Liver (tissue), 9 donors: ENCODE results near the gene PEMT. TPM values are rescaled to one million over a fixed set of nuclear protein-coding genes. Genes with fewer than 3 reads are reported as not detected.

ENCODE experiments used
- DNase-seq: peaks from one replicate; pipeline ENCODE4 v3.0.0-alpha.2; 2017; ENCODE audit warnings: low spot score
- H3K27ac ChIP-seq, 2 donors: one replicate each; pipeline ENCODE4 v1.7.0; 2013; ENCODE audit warnings: inconsistent platforms in 2 of 2, low read length in 2 of 2, control low read depth in 1 of 2, low read depth in 1 of 2, mild to moderate bottlenecking in 1 of 2
- H3K27me3 ChIP-seq, 4 donors: one replicate each; pipeline versions ENCODE4 v1.6.1 to v1.7.0; 2013; ENCODE audit warnings: low read length in 3 of 4, inconsistent platforms in 1 of 4, mild to moderate bottlenecking in 1 of 4, moderate library complexity in 1 of 4; ENCODE audit not compliant: control insufficient read depth in 4 of 4, insufficient read depth in 4 of 4
- H3K36me3 ChIP-seq, 4 donors: one replicate each; pipeline versions ENCODE4 v1.6.1 to v1.7.0; 2013; ENCODE audit warnings: low read length in 3 of 4, mild to moderate bottlenecking in 3 of 4, low read depth in 1 of 4, moderate library complexity in 1 of 4; ENCODE audit not compliant: control insufficient read depth in 4 of 4, insufficient read depth in 3 of 4
- H3K4me1 ChIP-seq, 4 donors: one replicate each; pipeline versions ENCODE4 v1.6.1 to v1.7.0; 2013; ENCODE audit warnings: low read length in 3 of 4, mild to moderate bottlenecking in 3 of 4, moderate library complexity in 1 of 4; ENCODE audit not compliant: control insufficient read depth in 4 of 4, insufficient read depth in 4 of 4
- H3K4me3 ChIP-seq, 3 donors: one replicate each; pipeline versions ENCODE4 v1.6.1 to v1.7.0; 2013; ENCODE audit warnings: low read length in 3 of 3, control low read depth in 1 of 3, low read depth in 1 of 3, mild to moderate bottlenecking in 1 of 3
- H3K9ac ChIP-seq, 2 donors: one replicate each; pipeline ENCODE4 v1.7.0; 2013; ENCODE audit warnings: low read length in 2 of 2, mild to moderate bottlenecking in 2 of 2, moderate library complexity in 2 of 2, control low read depth in 1 of 2, low read depth in 1 of 2
- H3K9me3 ChIP-seq, 4 donors: one replicate each; pipeline versions ENCODE4 v1.6.1 to v1.7.0; 2013; ENCODE audit warnings: low read length in 3 of 4; ENCODE audit not compliant: control insufficient read depth in 4 of 4
- CTCF ChIP-seq: fragments of 150-350 bp; IDR thresholded peaks from 2 replicates; pipeline ENCODE4 v1.5.1; 2017; ENCODE audit warnings: improper control_type of control experiment, low read depth, low read length; ENCODE audit not compliant: missing input control
- GABPA ChIP-seq, 2 donors: IDR thresholded peaks in 1 of 2; conservative IDR thresholded peaks in 1 of 2; 2 replicates each; pipeline ENCODE4 v1.6.1; 2016; ENCODE audit warnings: antibody characterized with exemption in 2 of 2, mild to moderate bottlenecking in 1 of 2, moderate library complexity in 1 of 2
- HNF4A ChIP-seq, 2 donors: conservative IDR thresholded peaks; 2 replicates each; pipeline ENCODE4 v1.6.1; 2016; ENCODE audit warnings: antibody characterized with exemption in 2 of 2, mild to moderate bottlenecking in 2 of 2
- NR2F2 ChIP-seq: IDR thresholded peaks from 2 replicates; pipeline ENCODE4 v1.6.1; 2016; ENCODE audit warnings: antibody characterized with exemption
- RAD21 ChIP-seq, 2 donors: IDR thresholded peaks; 2 replicates each; pipeline ENCODE4 v1.6.1; 2016; ENCODE audit warnings: antibody characterized with exemption in 2 of 2, mild to moderate bottlenecking in 2 of 2
- TAF1 ChIP-seq: conservative IDR thresholded peaks from 2 replicates; pipeline ENCODE4 v1.6.1; 2016; ENCODE audit warnings: antibody characterized with exemption, mild to moderate bottlenecking
- WGBS: extraction: QIAGEN DNeasy Blood & Tissue Kit; methylation state at CpG from one replicate; pipeline ENCODE4 v1.1.7; 2013; 5-methylcytosine and 5-hydroxymethylcytosine counted together
- polyA plus RNA-seq, 2 donors: library from polyadenylated mRNA; stranded (reverse) in 1 of 2; unstranded in 1 of 2; fragments of 200-250 nt in 1 of 2; fragments of >200 nt in 1 of 2; fragmentation: Nextera tagmentation in 1 of 2; extraction: Ambion mirVana in 1 of 2; gene quantifications; one replicate each; pipeline versions ENCODE4 v1.2.1 to v1.2.3, GENCODE V29; 2013 to 2015
- total RNA-seq, 2 donors: library from RNA; depleted of rRNA; stranded (reverse); fragments of >200 nt; gene quantifications; one replicate each; pipeline ENCODE4 v1.2.3, GENCODE V29; 2014
- TF ChIP-seq, protein P1 (sequence below): IDR thresholded peaks from 2 replicates; pipeline ENCODE4 v1.6.1; 2016; ENCODE audit warnings: antibody characterized with exemption
- TF ChIP-seq, protein P2 (sequence below): IDR thresholded peaks from 2 replicates; pipeline ENCODE4 v1.6.1; 2016; ENCODE audit warnings: antibody characterized with exemption
- TF ChIP-seq, protein P3 (sequence below): IDR thresholded peaks from 2 replicates; pipeline ENCODE4 v1.6.1; 2016; ENCODE audit warnings: antibody characterized with exemption, mild to moderate bottlenecking
- donor health status: healthy.
- donor health status: healthy.
- donor health status: healthy.
- donor health status: healthy.
- donor health status: healthy.

PEMT gene
- total and polyA plus RNA-seq, 4 donors = 64.6 to 211 (median 184) TPM

GRCh38 chr17:17603178-17603894, 11.8 kb upstream of the PEMT start:
- Histone ChIP-seq H3K27ac (no peak overlapping the region), H3K4me1 (peaks cover 0 to 14% (median 8%) of the 10 kb centered on the region in 4 donors), H3K27me3 (no peaks in the 10 kb centered on the region), H3K9ac (no peak overlapping the region), H3K36me3 (no peaks in the 10 kb centered on the region), H3K9me3 (no peaks in the 10 kb centered on the region), H3K4me3 (no peak overlapping the region)
- WGBS = 90% methylated on average over 15 of the region's 15 CpGs
- TF ChIP-seq NR2F2 (no peak), CTCF (no peak), GABPA (IDR thresholded peaks at IDR 0.05 in 1 of 2, conservative IDR thresholded peaks at IDR 0.05 in 1 of 2) (no peak), RAD21 (IDR thresholded peaks at IDR 0.05) (no peak)
- TF ChIP-seq, protein P1, sequence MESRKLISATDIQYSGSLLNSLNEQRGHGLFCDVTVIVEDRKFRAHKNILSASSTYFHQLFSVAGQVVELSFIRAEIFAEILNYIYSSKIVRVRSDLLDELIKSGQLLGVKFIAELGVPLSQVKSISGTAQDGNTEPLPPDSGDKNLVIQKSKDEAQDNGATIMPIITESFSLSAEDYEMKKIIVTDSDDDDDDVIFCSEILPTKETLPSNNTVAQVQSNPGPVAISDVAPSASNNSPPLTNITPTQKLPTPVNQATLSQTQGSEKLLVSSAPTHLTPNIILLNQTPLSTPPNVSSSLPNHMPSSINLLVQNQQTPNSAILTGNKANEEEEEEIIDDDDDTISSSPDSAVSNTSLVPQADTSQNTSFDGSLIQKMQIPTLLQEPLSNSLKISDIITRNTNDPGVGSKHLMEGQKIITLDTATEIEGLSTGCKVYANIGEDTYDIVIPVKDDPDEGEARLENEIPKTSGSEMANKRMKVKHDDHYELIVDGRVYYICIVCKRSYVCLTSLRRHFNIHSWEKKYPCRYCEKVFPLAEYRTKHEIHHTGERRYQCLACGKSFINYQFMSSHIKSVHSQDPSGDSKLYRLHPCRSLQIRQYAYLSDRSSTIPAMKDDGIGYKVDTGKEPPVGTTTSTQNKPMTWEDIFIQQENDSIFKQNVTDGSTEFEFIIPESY = no peak
- TF ChIP-seq, protein P2, sequence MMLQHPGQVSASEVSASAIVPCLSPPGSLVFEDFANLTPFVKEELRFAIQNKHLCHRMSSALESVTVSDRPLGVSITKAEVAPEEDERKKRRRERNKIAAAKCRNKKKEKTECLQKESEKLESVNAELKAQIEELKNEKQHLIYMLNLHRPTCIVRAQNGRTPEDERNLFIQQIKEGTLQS = no peak
- TF ChIP-seq, protein P3, sequence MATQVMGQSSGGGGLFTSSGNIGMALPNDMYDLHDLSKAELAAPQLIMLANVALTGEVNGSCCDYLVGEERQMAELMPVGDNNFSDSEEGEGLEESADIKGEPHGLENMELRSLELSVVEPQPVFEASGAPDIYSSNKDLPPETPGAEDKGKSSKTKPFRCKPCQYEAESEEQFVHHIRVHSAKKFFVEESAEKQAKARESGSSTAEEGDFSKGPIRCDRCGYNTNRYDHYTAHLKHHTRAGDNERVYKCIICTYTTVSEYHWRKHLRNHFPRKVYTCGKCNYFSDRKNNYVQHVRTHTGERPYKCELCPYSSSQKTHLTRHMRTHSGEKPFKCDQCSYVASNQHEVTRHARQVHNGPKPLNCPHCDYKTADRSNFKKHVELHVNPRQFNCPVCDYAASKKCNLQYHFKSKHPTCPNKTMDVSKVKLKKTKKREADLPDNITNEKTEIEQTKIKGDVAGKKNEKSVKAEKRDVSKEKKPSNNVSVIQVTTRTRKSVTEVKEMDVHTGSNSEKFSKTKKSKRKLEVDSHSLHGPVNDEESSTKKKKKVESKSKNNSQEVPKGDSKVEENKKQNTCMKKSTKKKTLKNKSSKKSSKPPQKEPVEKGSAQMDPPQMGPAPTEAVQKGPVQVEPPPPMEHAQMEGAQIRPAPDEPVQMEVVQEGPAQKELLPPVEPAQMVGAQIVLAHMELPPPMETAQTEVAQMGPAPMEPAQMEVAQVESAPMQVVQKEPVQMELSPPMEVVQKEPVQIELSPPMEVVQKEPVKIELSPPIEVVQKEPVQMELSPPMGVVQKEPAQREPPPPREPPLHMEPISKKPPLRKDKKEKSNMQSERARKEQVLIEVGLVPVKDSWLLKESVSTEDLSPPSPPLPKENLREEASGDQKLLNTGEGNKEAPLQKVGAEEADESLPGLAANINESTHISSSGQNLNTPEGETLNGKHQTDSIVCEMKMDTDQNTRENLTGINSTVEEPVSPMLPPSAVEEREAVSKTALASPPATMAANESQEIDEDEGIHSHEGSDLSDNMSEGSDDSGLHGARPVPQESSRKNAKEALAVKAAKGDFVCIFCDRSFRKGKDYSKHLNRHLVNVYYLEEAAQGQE = no peak
- DNase-seq = no peak

DNA sequence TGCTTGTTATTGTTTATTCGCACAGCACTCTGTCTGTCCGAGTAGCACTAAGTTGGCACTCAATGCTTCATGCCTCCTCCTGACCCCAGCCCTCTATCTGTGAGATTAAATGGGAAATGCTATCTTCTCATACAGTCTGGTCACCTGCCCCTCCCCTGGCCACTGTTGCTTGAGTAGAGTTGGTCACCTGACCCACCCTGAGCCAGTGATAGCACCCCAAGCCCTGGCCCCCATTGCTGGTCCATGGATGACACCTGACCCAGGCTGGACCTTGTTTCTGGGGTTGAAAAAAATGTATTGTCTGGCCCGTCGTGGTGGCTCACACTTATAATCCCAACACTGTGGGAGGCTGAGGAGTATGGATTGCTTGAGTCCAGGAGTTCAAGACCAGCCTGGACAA, 8.5 kb upstream of the PEMT start:
- no peak overlapping the region for H3K27ac ChIP-seq
- H3K4me3 ChIP-seq = no peak overlapping the region
- DNase-seq = no peak
- H3K4me1 ChIP-seq = peaks cover 0 to 6% (median 2%) of the 10 kb centered on the region in 4 donors
- no peaks in the 10 kb centered on the region for H3K36me3 ChIP-seq
- no peaks in the 10 kb centered on the region for H3K27me3 ChIP-seq
- no peak overlapping the region for H3K9ac ChIP-seq
- TF ChIP-seq, protein P3 = no peak
- no peak for TF ChIP-seq HNF4A (conservative IDR thresholded peaks at IDR 0.05)
- TF ChIP-seq GABPA (IDR thresholded peaks at IDR 0.05 in 1 of 2, conservative IDR thresholded peaks at IDR 0.05 in 1 of 2) = no peak
- TF ChIP-seq TAF1 = no peak
- TF ChIP-seq CTCF = no peak
- no peaks in the 10 kb centered on the region for H3K9me3 ChIP-seq
- WGBS = 91% methylated on average over 4 of the region's 4 CpGs
